ENCODE data around the gene HDAC9. TPM values are rescaled to one million over a fixed set of nuclear protein-coding genes. Genes with fewer than 3 reads are reported as not detected.
A peak's percentile ranks its signal among the peaks of the same experiment; 100 is the strongest.

HDAC9 gene
- 10 to 100 TPM in 2 of 4 donors, 1 to 10 TPM in 2; 8.4 to 15.8 (median 10.7) TPM for polyA plus RNA-seq (ENCODE audit: insufficient read length in 4 of 4)

GRCh38 chr7:18495412-18496340, at the start of gene HDAC9:
Gene HDAC9, plus strand, starts transcription at chr7:18495749. Its CDS starts 554 bp downstream, at chr7:18496303.
- peak in 2 of 4 donors; percentile 12 to 31 for DNase-seq (ENCODE audit: low read depth in 4 of 4, low spot score in 3 of 4)

GRCh38 chr7:18445916-18446520, 49.5 kb upstream of the HDAC9 start:
- DNase-seq (ENCODE audit: low read depth in 4 of 4, low spot score in 3 of 4) = no peak

- no peak for DNase-seq (ENCODE audit: low read depth in 4 of 4, low spot score in 3 of 4)
Observed at GRCh38 chr7:18450019-18450418, 45.5 kb upstream of the HDAC9 start.

GRCh38 chr7:18455606-18456005, 39.9 kb upstream of the HDAC9 start:
- DNase-seq (ENCODE audit: low read depth in 4 of 4, low spot score in 3 of 4) = no peak

- DNase-seq (ENCODE audit: low read depth in 4 of 4, low spot score in 3 of 4) = no peak
Observed at GRCh38 chr7:18457832-18458231, 37.7 kb upstream of the HDAC9 start.

GRCh38 chr7:18458830-18459229, 36.7 kb upstream of the HDAC9 start:
- DNase-seq (ENCODE audit: low read depth in 4 of 4, low spot score in 3 of 4) = no peak

- DNase-seq (ENCODE audit: low read depth in 4 of 4, low spot score in 3 of 4) = no peak
Observed at GRCh38 chr7:18459484-18460245, 35.9 kb upstream of the HDAC9 start.

- no peak for DNase-seq (ENCODE audit: low read depth in 4 of 4, low spot score in 3 of 4)
Observed at GRCh38 chr7:18461785-18462467, 33.6 kb upstream of the HDAC9 start.

GRCh38 chr7:18464830-18465229, 30.7 kb upstream of the HDAC9 start:
- DNase-seq (ENCODE audit: low read depth in 4 of 4, low spot score in 3 of 4) = no peak

- no peak for DNase-seq (ENCODE audit: low read depth in 4 of 4, low spot score in 3 of 4)
Observed at GRCh38 chr7:18467011-18467410, 28.5 kb upstream of the HDAC9 start.

GRCh38 chr7:18468795-18469194, 26.8 kb upstream of the HDAC9 start:
- no peak for DNase-seq (ENCODE audit: low read depth in 4 of 4, low spot score in 3 of 4)

GRCh38 chr7:18469316-18469715, 26.2 kb upstream of the HDAC9 start:
- DNase-seq (ENCODE audit: low read depth in 4 of 4, low spot score in 3 of 4) = no peak

- no peak for DNase-seq (ENCODE audit: low read depth in 4 of 4, low spot score in 3 of 4)
Observed at GRCh38 chr7:18471476-18472160, 23.9 kb upstream of the HDAC9 start.

- no peak for DNase-seq (ENCODE audit: low read depth in 4 of 4, low spot score in 3 of 4)
Observed at GRCh38 chr7:18472161-18472483, 23.4 kb upstream of the HDAC9 start.

GRCh38 chr7:18473119-18473518, 22.4 kb upstream of the HDAC9 start:
- DNase-seq (ENCODE audit: low read depth in 4 of 4, low spot score in 3 of 4) = no peak

- DNase-seq (ENCODE audit: low read depth in 4 of 4, low spot score in 3 of 4) = no peak
Observed at GRCh38 chr7:18474944-18475343, 20.6 kb upstream of the HDAC9 start.

GRCh38 chr7:18475488-18475887, 20.1 kb upstream of the HDAC9 start:
- DNase-seq (ENCODE audit: low read depth in 4 of 4, low spot score in 3 of 4) = no peak

GRCh38 chr7:18481776-18482175, 13.8 kb upstream of the HDAC9 start:
- no peak for DNase-seq (ENCODE audit: low read depth in 4 of 4, low spot score in 3 of 4)

- no peak for DNase-seq (ENCODE audit: low read depth in 4 of 4, low spot score in 3 of 4)
Observed at GRCh38 chr7:18488049-18488448, 7.5 kb upstream of the HDAC9 start.

- DNase-seq (ENCODE audit: low read depth in 4 of 4, low spot score in 3 of 4) = no peak
Observed at GRCh38 chr7:18489624-18490023, 5.9 kb upstream of the HDAC9 start.
